A549 (cell line): ENCODE results near the gene TEX52.

Experiments used
- CTCF ChIP-seq: fragments of >200 bp; sonication (Bioruptor Twin); formaldehyde crosslinking; IDR thresholded peaks from 3 replicates; pipeline ENCODE4 v1.5.1; 2016
- POLR2A ChIP-seq: IDR thresholded peaks from 2 replicates; pipeline ENCODE4 v1.6.1; 2012; ENCODE audit warnings: mild to moderate bottlenecking, low read length
- RCOR1 ChIP-seq: fragments of 150-350 bp; IDR thresholded peaks from 2 replicates; pipeline ENCODE4 v1.6.1; 2014; ENCODE audit warnings: antibody characterized with exemption, low read length, low read depth
- TP53 ChIP-seq: fragments of 250-450 bp; sonication (Bioruptor Pico); IDR thresholded peaks from 2 replicates; pipeline ENCODE4 v1.5.0; 2021; ENCODE audit warnings: mild to moderate bottlenecking, moderate library complexity

GRCh38 chr12:2824541-2824940, 32.3 kb downstream of the TEX52 start:
- no peak for TF ChIP-seq CTCF
- no peak for TF ChIP-seq POLR2A
- TF ChIP-seq TP53 (CRISPR knock-in tag), result no peak
- TF ChIP-seq RCOR1, result no peak
